VCaP (cell line): ENCODE data around the gene SERPINI2.
"Not testable (repeated sequence)": the region's sequence is repeated elsewhere in the genome, so short reads cannot be mapped to it uniquely, and the experiment has no call there.

Experiments
- H3K27ac ChIP-seq: fragments of 450-650 bp; 2 replicates; pipeline ENCODE4 v1.5.1; 2017
- CTCF ChIP-seq: fragments of 450-650 bp; conservative IDR thresholded peaks from 2 replicates; pipeline ENCODE4 v1.5.1; 2017; ENCODE audit warnings: mild to moderate bottlenecking, moderate library complexity

The SERPINI2 gene

GRCh38 chr3:167450675-167451074 lies 23.2 kb downstream of the SERPINI2 start:
- no peak overlapping the region for H3K27ac ChIP-seq
- TF ChIP-seq CTCF, result no peak

- no peak overlapping the region for H3K27ac ChIP-seq
- TF ChIP-seq CTCF, result no peak
These were observed 23.6 kb downstream of the SERPINI2 start for GRCh38 chr3:167450195-167450594.

DNA sequence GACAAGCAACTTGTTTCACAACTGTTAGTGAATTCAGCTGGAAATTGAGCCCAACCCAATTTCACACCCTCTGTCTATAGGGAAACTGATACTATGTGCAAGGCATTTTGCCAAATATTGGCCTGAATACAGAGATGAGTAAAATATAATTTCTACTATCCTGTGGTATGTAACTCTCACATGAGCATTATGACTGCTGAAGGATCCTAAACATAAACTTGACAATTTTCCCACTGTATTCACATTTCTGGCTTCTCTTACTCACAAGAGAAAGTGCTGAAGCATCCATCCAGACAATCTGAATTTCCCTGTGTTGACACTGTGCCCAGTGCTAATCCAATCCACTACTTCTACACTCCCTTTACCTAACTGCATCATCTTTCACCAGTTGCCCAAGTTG lies 28.4 kb downstream of the SERPINI2 start:
- no peak overlapping the region for H3K27ac ChIP-seq
- no peak for TF ChIP-seq CTCF

DNA sequence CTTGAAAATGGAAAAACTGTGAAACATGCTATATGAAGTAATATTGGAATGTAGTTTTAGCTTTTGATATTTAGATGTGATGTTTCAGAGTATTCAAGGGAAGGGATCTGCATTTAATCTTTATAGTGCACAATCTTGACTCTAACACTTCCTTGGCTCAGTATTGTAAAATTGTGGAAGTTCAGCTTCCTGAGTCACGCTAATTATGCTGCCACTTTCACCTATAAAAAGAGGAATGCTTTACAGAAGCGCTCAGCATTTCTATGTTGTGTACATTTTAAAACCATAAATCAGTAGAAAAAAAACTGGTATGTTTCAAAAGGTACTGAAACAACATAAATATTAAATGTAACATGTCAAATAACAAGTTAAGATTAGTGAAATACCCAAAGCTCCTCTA lies 32.6 kb downstream of the SERPINI2 start:
- H3K27ac ChIP-seq, result no peak overlapping the region
- TF ChIP-seq CTCF, result no peak

GRCh38 chr3:167437428-167438139 lies 36.3 kb downstream of the SERPINI2 start:
- no peak overlapping the region for H3K27ac ChIP-seq

DNA sequence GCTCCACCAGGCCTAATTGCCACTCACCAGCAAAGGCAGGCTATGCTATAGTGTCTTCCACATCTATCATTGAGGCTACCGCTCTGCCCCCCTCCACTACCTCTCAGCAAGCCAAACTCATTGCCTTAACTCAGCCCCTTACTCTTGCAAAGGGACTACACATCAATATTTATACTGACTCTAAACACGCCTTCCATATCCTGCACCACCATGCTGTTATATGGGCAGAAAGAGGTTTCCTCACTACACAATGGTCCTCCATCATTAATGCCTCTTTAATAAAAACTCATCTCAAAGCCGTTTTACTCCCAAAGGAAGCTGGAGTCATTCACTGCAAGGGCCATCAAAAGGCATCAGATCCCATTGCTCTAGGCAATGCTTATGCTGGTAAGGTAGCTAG lies 46.9 kb downstream of the SERPINI2 start:
- H3K27ac ChIP-seq, result not testable (repeated sequence)

More at GRCh38 chr3:167437428-167438139, 36.3 kb downstream of the SERPINI2 start:
- no peak for TF ChIP-seq CTCF

GRCh38 chr3:167422396-167422795 lies 51.4 kb downstream of the SERPINI2 start:
- H3K27ac ChIP-seq, result not testable (repeated sequence)

GRCh38 chr3:167409611-167410010 lies 64.2 kb downstream of the SERPINI2 start:
- H3K27ac ChIP-seq, result no peak overlapping the region
- TF ChIP-seq CTCF, result no peak
